Stimulated activated CD8-positive, alpha-beta memory T cell treated with anti-CD3 and anti-CD28 coated beads, Interleukin-4, amount 100 ng/mL, for 4 hours (primary cell): Measurements from ENCODE around the gene DHRSX.
"Not testable (repeated sequence)": the region's sequence is repeated elsewhere in the genome, so short reads cannot be mapped to it uniquely, and the experiment has no call there.

ENCODE experiments used
- DNase-seq, 2 donors: peaks; one replicate each; pipeline ENCODE4 v3.0.0-alpha.2; 2020; ENCODE audit warnings: low read depth in 2 of 2, low spot score in 1 of 2

Gene DHRSX

GRCh38 chrX:2427147-2427546 lies 73.6 kb downstream of the DHRSX start:
- no peak for DNase-seq

- no peak for DNase-seq
These were observed 74.4 kb downstream of the DHRSX start for GRCh38 chrX:2426289-2426882.

- DNase-seq: no peak
These were observed 75.3 kb downstream of the DHRSX start for GRCh38 chrX:2425286-2426071.

GRCh38 chrX:2424317-2424716 lies 76.5 kb downstream of the DHRSX start:
- DNase-seq: no peak

- no peak for DNase-seq
These were observed 76.9 kb downstream of the DHRSX start for GRCh38 chrX:2423899-2424298.

GRCh38 chrX:2423282-2423681 lies 77.5 kb downstream of the DHRSX start:
- no peak for DNase-seq

GRCh38 chrX:2419418-2419817 lies 81.4 kb downstream of the DHRSX start:
- DNase-seq: not testable (repeated sequence)

- DNase-seq: no peak
These were observed 82.8 kb downstream of the DHRSX start for GRCh38 chrX:2418000-2418399.

- DNase-seq: no peak
These were observed 83.7 kb downstream of the DHRSX start for GRCh38 chrX:2416851-2417604.

- no peak for DNase-seq
These were observed 86.4 kb downstream of the DHRSX start for GRCh38 chrX:2414384-2414783.

- DNase-seq: no peak
These were observed 86.8 kb downstream of the DHRSX start for GRCh38 chrX:2413969-2414368.

- no peak for DNase-seq
These were observed 88.6 kb downstream of the DHRSX start for GRCh38 chrX:2412131-2412530.

- no peak for DNase-seq
These were observed 90.3 kb downstream of the DHRSX start for GRCh38 chrX:2410279-2411020.

GRCh38 chrX:2409796-2410195 lies 91.0 kb downstream of the DHRSX start:
- no peak for DNase-seq

- no peak for DNase-seq
These were observed 91.9 kb downstream of the DHRSX start for GRCh38 chrX:2408856-2409255.

GRCh38 chrX:2406891-2407518 lies 93.8 kb downstream of the DHRSX start:
- DNase-seq: no peak

- no peak for DNase-seq
These were observed 96.0 kb downstream of the DHRSX start for GRCh38 chrX:2404776-2405175.

- no peak for DNase-seq
These were observed 98.5 kb downstream of the DHRSX start for GRCh38 chrX:2402361-2402690.

GRCh38 chrX:2401590-2402360 lies 99.0 kb downstream of the DHRSX start:
- no peak for DNase-seq

GRCh38 chrX:2401201-2401589 lies 99.6 kb downstream of the DHRSX start:
- no peak for DNase-seq
